HUES64 (cell line): Measurements from ENCODE around the gene RNASE12.

Experiments used
- H3K27ac ChIP-seq: 2 replicates; pipeline ENCODE4 v1.7.0; 2013; ENCODE audit warnings: low read depth, low read length, inconsistent platforms
- H3K27me3 ChIP-seq: 2 replicates; pipeline ENCODE4 v1.6.1; 2013; ENCODE audit warnings: mild to moderate bottlenecking, low read length; ENCODE audit not compliant: insufficient read depth
- H3K36me3 ChIP-seq: 2 replicates; pipeline ENCODE4 v1.6.1; 2013; ENCODE audit warnings: mild to moderate bottlenecking, low read length; ENCODE audit not compliant: insufficient read depth
- H3K4me1 ChIP-seq: 2 replicates; pipeline ENCODE4 v1.6.1; 2013; ENCODE audit warnings: mild to moderate bottlenecking, low read length, moderate library complexity; ENCODE audit not compliant: insufficient read depth
- H3K4me3 ChIP-seq: 2 replicates; pipeline ENCODE4 v1.5.1; 2013; ENCODE audit warnings: mild to moderate bottlenecking, low read length, moderate library complexity
- H3K9ac ChIP-seq: 2 replicates; pipeline ENCODE4 v1.6.1; 2013; ENCODE audit warnings: mild to moderate bottlenecking, low read depth, low read length
- H3K9me3 ChIP-seq: 2 replicates; pipeline ENCODE4 v1.6.1; 2013; ENCODE audit warnings: low read depth, low read length; ENCODE audit not compliant: insufficient read depth
- WGBS: fragments of 150-250, 120-280 bp; methylation state at CpG from one replicate; pipeline ENCODE4 v1.1.7; 2013; ENCODE audit warnings: missing lambda C conversion rate; 5-methylcytosine and 5-hydroxymethylcytosine counted together

RNASE12 gene

GRCh38 chr14:20555845-20556244 is 35.3 kb downstream of the RNASE12 start:
- H3K4me1 ChIP-seq = peaks cover 33% of the 10 kb centered on the region
- H3K27ac ChIP-seq = no peak overlapping the region
- H3K9me3 ChIP-seq = no peaks in the 10 kb centered on the region
- no peak overlapping the region for H3K9ac ChIP-seq
- no peak overlapping the region for H3K4me3 ChIP-seq
- H3K36me3 ChIP-seq = no peaks in the 10 kb centered on the region
- H3K27me3 ChIP-seq = no peaks in the 10 kb centered on the region
- WGBS = 87% methylated on average over 3 of the region's 3 CpGs

GRCh38 chr14:20553024-20553423 is 38.2 kb downstream of the RNASE12 start:
- Histone ChIP-seq H3K9me3 (no peaks in the 10 kb centered on the region), H3K36me3 (no peaks in the 10 kb centered on the region), H3K4me3 (no peak overlapping the region), H3K27ac (no peak overlapping the region), H3K9ac (no peak overlapping the region), H3K27me3 (no peaks in the 10 kb centered on the region), H3K4me1 (peaks cover 9% of the 10 kb centered on the region; the same call in 1 of the 2 replicates)

- no peak overlapping the region for H3K27ac ChIP-seq
- H3K9ac ChIP-seq = no peak overlapping the region
- H3K4me3 ChIP-seq = no peak overlapping the region
- no peaks in the 10 kb centered on the region for H3K27me3 ChIP-seq
- H3K4me1 ChIP-seq = no peaks in the 10 kb centered on the region
- no peaks in the 10 kb centered on the region for H3K36me3 ChIP-seq
- WGBS = 87% methylated on average over 3 of the region's 3 CpGs
- no peaks in the 10 kb centered on the region for H3K9me3 ChIP-seq
These were observed 39.6 kb downstream of the RNASE12 start for GRCh38 chr14:20551606-20552005.

DNA sequence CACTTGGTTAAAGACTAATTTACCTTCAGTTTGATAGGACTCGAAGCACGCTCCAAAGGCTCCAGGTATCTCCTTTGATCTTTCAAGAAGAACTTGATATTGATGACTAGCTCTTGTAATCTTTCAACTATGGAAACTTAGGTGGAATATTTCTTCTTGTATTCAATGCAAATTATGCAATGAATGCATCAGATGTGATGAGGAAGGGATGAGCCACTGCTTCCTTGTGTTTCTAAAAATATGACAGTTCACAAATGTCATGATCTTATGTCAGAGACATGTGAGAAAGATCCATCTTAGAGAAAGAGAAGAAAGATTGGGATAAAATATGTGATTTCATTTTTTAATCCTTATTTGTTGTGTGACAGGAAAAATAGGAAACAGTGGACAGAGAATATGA is 40.2 kb downstream of the RNASE12 start:
- 100% methylated on average over 2 of the region's 2 CpGs for WGBS
- Histone ChIP-seq H3K36me3 (no peaks in the 10 kb centered on the region), H3K27me3 (no peaks in the 10 kb centered on the region), H3K9ac (no peak overlapping the region), H3K9me3 (no peaks in the 10 kb centered on the region), H3K27ac (no peak overlapping the region), H3K4me1 (no peaks in the 10 kb centered on the region), H3K4me3 (no peak overlapping the region)

- Histone ChIP-seq H3K27me3 (no peaks in the 10 kb centered on the region), H3K27ac (no peak overlapping the region), H3K9ac (no peak overlapping the region), H3K36me3 (no peaks in the 10 kb centered on the region), H3K4me3 (no peak overlapping the region), H3K9me3 (no peaks in the 10 kb centered on the region), H3K4me1 (no peaks in the 10 kb centered on the region)
- 94% methylated on average over 10 of the region's 10 CpGs for WGBS
These were observed 42.6 kb downstream of the RNASE12 start for GRCh38 chr14:20548414-20549158.

GRCh38 chr14:20546877-20547276 is 44.3 kb downstream of the RNASE12 start:
- no peak overlapping the region for H3K27ac ChIP-seq
- 89% methylated on average over 1 of the region's 3 CpGs for WGBS
- no peak overlapping the region for H3K4me3 ChIP-seq
- no peaks in the 10 kb centered on the region for H3K9me3 ChIP-seq
- no peaks in the 10 kb centered on the region for H3K27me3 ChIP-seq
- no peak overlapping the region for H3K9ac ChIP-seq
- H3K4me1 ChIP-seq = no peaks in the 10 kb centered on the region
- no peaks in the 10 kb centered on the region for H3K36me3 ChIP-seq
